ENCODE measurements around the gene SPG7.

Gene SPG7

DNA sequence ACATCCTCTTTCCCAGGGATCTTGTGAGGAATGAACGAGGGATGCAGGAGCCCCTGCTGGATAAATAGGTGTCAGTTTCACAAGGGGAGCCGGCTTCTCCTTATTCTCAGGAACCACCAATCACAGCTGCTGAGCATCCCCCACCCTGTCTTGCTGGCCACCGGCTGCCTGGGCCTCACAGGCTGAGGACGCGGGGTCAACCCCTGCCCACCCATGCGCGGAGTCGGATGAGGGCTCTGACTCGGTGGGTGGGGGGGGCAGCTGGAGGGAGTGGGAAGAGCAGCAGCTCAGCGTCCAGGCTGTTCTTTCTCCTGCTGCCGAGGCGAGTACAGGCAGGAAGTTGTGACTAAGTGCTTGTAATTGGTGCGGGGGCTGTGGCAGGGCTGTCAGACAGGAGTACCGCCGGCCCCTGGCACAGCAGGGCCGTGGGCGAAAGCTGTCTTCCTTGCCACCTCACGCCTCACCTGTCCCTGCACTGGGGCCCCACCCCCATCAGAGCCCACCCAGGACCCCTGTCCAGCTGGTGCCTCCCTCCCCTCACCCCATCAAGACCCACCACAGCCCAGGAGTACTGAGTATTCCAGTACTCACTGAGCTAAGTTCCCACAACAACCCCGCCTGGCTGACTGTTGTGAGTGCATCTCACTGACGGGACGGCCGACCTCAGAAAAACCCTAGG lies 94.2 kb downstream of the SPG7 start:
- DNase-seq: peak; percentile 2 to 29

DNA sequence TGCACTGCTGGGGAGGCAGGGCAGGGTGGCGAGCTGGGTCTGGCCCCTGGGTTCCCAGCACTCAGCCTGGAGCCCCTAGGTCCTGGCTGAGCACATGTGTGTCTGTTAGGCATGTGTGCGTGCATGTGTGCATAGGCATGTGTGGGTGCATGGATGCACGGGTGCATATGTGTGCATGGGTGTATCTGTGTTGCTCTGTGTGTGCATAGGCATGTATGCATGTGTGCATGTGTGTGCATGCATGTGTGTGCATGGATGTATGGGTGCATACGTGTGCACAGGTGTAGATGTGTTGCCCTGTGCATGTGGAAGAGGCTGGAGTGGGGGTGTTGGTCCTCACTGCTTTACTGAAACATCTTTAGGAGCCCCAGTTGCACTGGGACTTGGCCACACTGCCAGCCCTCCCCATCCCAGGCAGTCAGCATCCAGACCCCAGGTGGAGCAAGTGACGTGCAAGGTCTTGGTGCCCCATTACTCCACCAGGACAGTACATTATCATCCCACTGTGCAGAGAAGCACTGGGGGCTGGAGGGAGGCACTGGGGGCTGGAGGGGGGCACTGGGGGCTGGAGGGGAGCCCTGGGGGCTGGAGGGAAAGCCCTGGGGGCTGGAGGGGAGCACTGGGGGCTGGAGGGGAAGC lies 94.9 kb downstream of the SPG7 start:
- DNase-seq: no peak

DNA sequence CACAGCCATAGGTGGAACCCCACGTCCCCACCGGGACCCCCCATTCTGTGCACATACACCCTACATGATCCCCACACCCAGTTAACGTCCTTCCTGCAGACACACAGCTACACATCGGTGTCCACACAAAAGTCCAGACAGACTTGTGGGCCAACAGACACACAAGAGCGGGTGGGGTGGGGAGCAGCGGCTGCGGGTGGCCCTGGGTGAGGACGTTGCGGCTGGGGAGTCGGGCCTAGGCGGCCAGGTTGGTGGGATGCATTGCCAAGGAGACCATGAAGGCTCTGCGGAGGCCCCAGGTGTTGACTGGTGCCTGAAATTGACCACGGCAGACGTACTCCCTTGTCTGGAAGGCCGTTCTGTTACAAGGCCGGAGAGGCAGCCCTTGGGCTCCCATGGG lies 96.6 kb downstream of the SPG7 start:
- no peak for DNase-seq

DNA sequence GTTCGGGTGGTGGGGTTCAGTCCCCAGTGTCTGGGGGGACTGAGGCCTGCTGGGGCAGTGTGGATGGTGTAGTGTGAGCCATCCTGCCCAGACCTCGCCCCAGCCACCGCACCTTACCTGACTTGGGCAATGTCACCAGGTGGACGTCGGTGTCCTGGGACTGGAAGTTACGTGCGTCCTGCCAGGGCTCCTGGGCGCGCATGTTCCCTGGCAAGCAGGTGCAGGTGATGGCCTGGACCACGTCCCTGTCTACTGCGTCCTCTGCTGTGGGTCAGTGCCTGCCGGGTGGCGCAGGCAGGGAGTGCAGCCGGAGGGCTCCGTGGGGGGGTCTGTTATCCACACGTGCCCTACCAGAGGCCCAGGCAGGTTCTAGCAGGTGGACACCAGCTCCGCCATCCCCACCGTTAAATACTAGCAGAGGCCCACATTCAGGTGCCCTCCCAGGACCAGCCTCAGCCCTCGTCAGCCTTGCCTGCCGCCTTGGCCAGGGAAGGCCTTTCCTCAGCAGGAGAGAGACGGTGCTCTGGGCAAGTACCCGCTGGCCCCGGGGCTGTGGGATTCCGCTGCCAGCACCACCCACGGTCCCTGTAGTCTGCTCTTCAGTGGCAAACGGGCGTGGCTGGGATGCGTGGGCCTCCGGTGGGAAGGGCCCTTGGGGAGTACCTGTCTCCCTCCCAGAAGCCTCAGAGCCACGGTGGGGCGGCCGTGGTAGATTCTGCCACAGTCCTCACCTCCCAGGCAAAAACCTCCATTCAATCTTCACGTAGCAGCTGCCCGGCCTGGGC lies 97.2 kb downstream of the SPG7 start:
- no peak for DNase-seq

DNA sequence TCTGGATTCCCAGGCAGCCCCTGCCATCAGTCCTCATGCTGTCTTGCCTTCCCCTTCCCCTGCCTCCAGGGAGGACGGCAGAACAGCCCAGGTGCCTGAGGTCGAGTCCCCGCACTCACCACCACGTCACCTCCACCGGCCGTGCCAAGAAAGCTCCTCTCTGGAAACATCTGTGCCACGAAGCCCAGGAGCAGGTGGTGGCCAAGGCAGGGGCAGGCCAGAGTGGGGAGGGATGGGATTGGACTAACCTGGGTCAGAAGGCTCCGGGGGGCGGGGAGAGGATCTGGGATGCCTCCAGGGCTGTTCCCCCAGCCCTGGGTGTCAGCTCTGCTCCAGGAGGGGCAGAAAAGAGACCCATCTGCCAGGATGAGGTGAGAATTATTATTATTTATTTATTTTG lies 97.8 kb downstream of the SPG7 start:
- no peak for DNase-seq
